ENCODE measurements around the gene WDHD1.
"Not testable (repeated sequence)": the region's sequence is repeated elsewhere in the genome, so short reads cannot be mapped to it uniquely, and the experiment has no call there.

The WDHD1 gene

DNA sequence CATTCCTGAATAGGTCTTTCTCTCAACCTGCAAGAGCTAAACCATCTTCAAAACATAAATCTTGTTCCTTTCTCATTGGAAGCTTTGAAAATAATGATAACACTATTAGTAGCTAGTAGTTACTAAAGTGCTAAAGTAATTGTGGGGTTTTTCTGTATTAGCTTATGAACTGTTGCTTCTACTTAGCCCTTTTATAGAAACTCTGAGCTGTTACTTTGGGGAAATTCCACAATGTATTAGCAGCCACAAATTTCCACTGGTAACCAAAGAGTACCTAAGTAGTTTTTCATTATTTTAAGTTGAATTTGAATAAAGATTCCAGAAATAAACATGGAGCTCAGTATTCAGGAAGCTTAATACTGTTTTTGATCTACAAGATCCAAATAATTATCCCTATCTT lies 18.2 kb upstream of the WDHD1 start:
- no peaks in the 10 kb centered on the region for H3K27me3 ChIP-seq (ENCODE audit: insufficient read depth, low read depth)
- no peaks in the 10 kb centered on the region for H3K4me1 ChIP-seq (ENCODE audit: low read depth, poor library complexity, severe bottlenecking)
- H3K9ac ChIP-seq, result no peak overlapping the region
- no peaks in the 10 kb centered on the region for H3K79me2 ChIP-seq (ENCODE audit: insufficient read depth, low read depth)
- no peak overlapping the region for H3K4me3 ChIP-seq (IDR thresholded peaks at IDR 0.05; ENCODE audit: insufficient read depth, low read depth, low read length)
- H3K36me3 ChIP-seq (ENCODE audit: insufficient read depth), result no peaks in the 10 kb centered on the region
- H3K27ac ChIP-seq, result no peak overlapping the region
- H2AFZ ChIP-seq (ENCODE audit: low read depth), result no peak overlapping the region
- H4K20me1 ChIP-seq (ENCODE audit: insufficient read depth), result no peaks in the 10 kb centered on the region
- TF ChIP-seq, protein P1, sequence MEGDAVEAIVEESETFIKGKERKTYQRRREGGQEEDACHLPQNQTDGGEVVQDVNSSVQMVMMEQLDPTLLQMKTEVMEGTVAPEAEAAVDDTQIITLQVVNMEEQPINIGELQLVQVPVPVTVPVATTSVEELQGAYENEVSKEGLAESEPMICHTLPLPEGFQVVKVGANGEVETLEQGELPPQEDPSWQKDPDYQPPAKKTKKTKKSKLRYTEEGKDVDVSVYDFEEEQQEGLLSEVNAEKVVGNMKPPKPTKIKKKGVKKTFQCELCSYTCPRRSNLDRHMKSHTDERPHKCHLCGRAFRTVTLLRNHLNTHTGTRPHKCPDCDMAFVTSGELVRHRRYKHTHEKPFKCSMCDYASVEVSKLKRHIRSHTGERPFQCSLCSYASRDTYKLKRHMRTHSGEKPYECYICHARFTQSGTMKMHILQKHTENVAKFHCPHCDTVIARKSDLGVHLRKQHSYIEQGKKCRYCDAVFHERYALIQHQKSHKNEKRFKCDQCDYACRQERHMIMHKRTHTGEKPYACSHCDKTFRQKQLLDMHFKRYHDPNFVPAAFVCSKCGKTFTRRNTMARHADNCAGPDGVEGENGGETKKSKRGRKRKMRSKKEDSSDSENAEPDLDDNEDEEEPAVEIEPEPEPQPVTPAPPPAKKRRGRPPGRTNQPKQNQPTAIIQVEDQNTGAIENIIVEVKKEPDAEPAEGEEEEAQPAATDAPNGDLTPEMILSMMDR (conservative IDR thresholded peaks at IDR 0.05; ENCODE audit: low read depth, low read length), result no peak
- no peak overlapping the region for H3K4me2 ChIP-seq

DNA sequence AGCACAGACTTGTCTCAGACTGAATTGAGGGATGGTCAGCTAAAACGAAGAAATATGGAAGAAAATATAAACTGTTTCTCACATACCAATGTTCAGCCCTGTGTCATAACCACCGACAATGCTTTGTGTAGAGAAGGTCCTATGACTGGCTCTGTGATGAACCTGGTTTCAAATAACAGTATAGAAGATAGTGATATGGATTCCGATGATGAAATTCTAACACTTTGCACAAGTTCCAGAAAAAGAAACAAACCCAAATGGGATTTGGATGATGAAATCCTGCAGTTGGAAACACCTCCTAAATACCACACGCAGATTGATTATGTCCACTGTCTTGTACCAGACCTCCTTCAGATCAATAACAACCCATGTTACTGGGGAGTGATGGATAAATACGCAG lies 16.6 kb upstream of the WDHD1 start:
- Histone ChIP-seq H2AFZ (ENCODE audit: low read depth) (no peak overlapping the region), H3K27ac (no peak overlapping the region), H3K9ac (no peak overlapping the region), H3K4me3 (IDR thresholded peaks at IDR 0.05; ENCODE audit: insufficient read depth, low read depth, low read length) (no peak overlapping the region), H4K20me1 (ENCODE audit: insufficient read depth) (no peaks in the 10 kb centered on the region), H3K4me2 (no peak overlapping the region), H3K27me3 (ENCODE audit: insufficient read depth, low read depth) (no peaks in the 10 kb centered on the region), H3K79me2 (ENCODE audit: insufficient read depth, low read depth) (no peaks in the 10 kb centered on the region), H3K36me3 (ENCODE audit: insufficient read depth) (no peaks in the 10 kb centered on the region), H3K4me1 (ENCODE audit: low read depth, poor library complexity, severe bottlenecking) (no peaks in the 10 kb centered on the region)
- TF ChIP-seq, protein P1 (conservative IDR thresholded peaks at IDR 0.05; ENCODE audit: low read depth, low read length), result no peak

DNA sequence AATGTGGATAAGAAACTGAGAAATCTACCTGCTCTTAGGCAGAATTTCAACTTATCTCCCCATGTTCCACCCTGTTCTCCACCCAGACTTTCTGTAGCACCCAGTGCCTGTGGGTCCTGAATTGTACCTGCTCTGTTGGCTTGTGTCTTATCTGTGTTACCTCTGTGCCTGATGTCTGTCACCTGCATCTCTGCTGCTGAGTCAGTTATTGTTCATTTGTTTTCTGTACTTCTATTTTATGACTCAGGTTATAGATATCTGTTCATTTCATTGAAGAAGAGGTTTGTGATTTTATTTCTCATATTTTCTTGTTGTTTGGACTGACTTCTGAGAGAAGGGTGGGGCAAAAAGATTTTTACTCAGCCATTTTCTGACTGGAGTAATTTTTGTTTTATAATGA lies 11.8 kb upstream of the WDHD1 start:
- Histone ChIP-seq H3K27me3 (ENCODE audit: insufficient read depth, low read depth) (no peaks in the 10 kb centered on the region), H3K27ac (no peak overlapping the region), H3K4me2 (no peak overlapping the region), H3K79me2 (ENCODE audit: insufficient read depth, low read depth) (no peaks in the 10 kb centered on the region), H4K20me1 (ENCODE audit: insufficient read depth) (no peaks in the 10 kb centered on the region), H3K9ac (no peak overlapping the region), H3K36me3 (ENCODE audit: insufficient read depth) (no peaks in the 10 kb centered on the region), H3K4me1 (ENCODE audit: low read depth, poor library complexity, severe bottlenecking) (no peaks in the 10 kb centered on the region), H2AFZ (ENCODE audit: low read depth) (no peak overlapping the region), H3K4me3 (IDR thresholded peaks at IDR 0.05; ENCODE audit: insufficient read depth, low read depth, low read length) (no peak overlapping the region)
- TF ChIP-seq, protein P1 (conservative IDR thresholded peaks at IDR 0.05; ENCODE audit: low read depth, low read length), result no peak

DNA sequence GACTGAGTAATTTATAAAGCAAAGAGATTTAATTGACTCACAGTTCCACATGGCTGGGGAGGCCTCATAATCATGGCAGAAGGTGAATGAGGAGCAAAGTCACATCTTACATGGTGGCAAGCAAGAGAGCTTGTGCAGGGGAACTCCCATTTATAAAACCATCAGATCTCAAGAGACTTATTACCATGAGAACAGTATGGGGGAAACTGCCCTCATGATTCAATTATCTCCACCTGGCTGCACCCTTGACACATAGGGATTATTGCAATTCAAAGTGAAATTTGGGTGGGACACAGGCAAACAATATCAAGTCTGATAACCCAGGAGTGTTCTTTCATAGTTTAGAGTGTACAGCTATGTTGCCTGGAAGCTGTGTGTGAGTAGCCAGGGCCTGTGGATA lies 11.1 kb upstream of the WDHD1 start:
- H3K4me1 ChIP-seq (ENCODE audit: low read depth, poor library complexity, severe bottlenecking); H3K9ac ChIP-seq; H2AFZ ChIP-seq (ENCODE audit: low read depth); H3K4me2 ChIP-seq; H3K27ac ChIP-seq; H3K27me3 ChIP-seq (ENCODE audit: insufficient read depth, low read depth); H3K79me2 ChIP-seq (ENCODE audit: insufficient read depth, low read depth); H3K4me3 ChIP-seq (IDR thresholded peaks at IDR 0.05; ENCODE audit: insufficient read depth, low read depth, low read length); H3K36me3 ChIP-seq (ENCODE audit: insufficient read depth); H4K20me1 ChIP-seq (ENCODE audit: insufficient read depth): not testable (repeated sequence)

DNA sequence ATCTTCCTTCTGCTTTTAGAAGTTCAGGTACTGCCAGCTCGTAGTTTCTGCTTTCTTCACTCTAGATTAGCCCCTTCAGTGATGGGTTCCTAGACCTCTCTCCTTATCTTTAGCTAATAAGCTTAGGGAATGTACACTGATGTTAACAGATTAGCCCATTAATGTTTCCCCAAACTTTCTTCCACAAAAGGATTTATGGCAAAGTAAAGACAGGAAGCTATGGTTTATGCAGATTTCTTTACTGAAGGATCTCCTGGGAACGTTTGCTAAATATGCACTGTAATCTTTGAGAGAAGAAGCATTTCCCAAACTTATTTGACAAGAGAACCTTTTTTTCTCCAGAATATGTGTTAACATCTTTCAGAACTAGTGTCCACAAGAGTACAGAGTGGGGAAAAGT lies 4.3 kb upstream of the WDHD1 start:
- Histone ChIP-seq H3K36me3 (ENCODE audit: insufficient read depth) (no peaks in the 10 kb centered on the region), H4K20me1 (ENCODE audit: insufficient read depth) (no peaks in the 10 kb centered on the region), H3K4me2 (no peak overlapping the region), H3K9ac (no peak overlapping the region), H3K4me3 (IDR thresholded peaks at IDR 0.05; ENCODE audit: insufficient read depth, low read depth, low read length) (no peak overlapping the region), H3K27ac (no peak overlapping the region), H3K27me3 (ENCODE audit: insufficient read depth, low read depth) (no peaks in the 10 kb centered on the region), H3K4me1 (ENCODE audit: low read depth, poor library complexity, severe bottlenecking) (peaks cover 25% of the 10 kb centered on the region), H2AFZ (ENCODE audit: low read depth) (no peak overlapping the region), H3K79me2 (ENCODE audit: insufficient read depth, low read depth) (peaks cover 54% of the 10 kb centered on the region)
- TF ChIP-seq, protein P1 (conservative IDR thresholded peaks at IDR 0.05; ENCODE audit: low read depth, low read length), result no peak
